ENCODE measurements around the gene IGFBP7.

Gene IGFBP7

DNA sequence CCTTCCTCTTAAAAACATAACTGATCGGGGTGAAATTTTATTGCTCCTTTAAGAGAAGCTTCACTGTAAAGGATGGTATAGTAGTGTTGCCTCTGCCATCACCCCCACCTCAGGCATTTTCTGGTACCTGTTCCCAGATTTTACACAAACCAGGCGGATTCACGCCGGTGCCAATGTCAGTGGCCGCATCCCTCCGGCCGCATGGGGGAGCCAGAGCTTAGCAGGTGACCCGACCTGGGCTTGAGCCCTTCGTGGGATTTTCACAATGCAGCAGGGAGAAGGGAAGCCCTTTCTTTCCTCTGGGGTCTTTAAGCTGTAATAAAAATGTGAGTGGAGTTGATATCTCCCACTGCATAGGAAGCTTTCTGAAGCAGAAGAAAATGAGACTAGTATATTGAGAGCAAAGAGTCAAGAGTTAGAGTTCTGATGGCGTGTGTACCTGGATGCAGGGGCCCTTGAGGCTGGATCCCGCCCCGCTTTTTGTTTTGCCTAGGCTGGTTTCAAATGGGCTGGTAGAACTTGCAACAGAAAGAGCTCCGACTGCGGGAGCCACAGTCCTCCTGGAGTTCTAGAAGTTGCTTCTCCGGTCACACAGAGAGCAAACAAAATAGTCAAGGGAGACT, 72.1 kb downstream of the IGFBP7 start:
- no peak for DNase-seq

DNA sequence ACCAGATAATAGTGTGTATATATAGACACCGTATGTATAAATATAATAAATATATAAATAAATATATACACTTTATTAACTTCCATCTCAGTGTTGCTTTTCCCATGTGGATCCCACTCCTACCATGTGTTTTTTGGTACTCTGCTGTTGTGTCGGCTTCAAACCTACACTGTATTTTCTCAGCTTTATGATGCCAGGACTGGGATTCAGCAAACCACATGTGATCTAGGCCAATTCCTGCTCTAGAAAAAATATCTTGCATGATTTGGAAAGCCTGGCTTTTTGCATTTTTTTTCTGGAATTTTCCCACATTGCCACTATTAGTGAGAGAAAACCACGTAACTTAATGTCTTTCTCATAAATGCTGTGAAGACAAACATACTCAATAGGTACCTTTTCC, 75.7 kb downstream of the IGFBP7 start:
- DNase-seq = no peak

DNA sequence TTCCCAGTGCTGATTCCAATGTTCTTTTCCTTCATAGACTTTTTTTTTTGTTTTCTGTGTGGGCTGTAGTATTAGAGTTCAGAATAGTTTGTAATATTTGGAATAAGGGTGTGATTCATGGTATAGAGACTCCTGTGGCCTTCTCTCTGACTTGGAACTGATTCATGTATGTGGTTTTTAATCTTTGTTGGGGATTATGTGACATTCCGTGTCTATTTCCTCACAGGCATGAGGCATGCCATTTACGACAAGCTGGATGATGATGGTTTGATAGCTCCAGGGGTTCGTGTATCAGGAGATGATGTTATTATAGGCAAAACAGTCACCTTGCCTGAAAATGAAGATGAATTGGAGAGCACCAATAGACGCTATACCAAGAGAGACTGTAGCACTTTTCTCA, 87.1 kb downstream of the IGFBP7 start:
- DNase-seq = no peak

DNA sequence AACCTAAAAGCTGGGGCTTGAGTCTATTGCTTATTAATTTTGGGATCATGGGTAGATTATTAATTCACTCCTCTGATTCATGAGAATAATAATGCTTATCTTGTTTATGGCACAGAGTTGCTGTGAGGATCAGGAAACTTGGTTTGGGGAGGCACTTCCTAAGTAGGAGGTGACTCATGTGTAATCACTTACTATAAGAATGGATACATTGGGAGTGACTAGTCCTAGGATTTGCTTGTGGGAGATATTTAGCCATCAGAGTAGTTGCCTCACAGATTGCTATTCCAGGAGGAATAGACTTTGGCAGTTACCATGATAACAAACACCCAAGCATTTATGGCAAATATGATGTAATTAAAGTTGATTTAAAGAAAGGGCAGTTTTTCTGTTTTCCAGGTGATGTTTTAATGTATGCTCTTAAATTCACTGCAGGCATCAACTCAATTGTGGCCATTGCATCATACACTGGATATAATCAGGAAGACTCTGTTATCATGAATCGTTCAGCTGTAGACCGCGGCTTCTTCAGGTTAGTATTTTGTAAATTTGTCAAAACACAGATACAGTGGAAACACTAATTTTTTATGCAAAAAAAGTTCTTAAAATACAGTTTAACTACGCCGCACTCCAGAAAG, 89.6 kb downstream of the IGFBP7 start:
- no peak for DNase-seq

DNA sequence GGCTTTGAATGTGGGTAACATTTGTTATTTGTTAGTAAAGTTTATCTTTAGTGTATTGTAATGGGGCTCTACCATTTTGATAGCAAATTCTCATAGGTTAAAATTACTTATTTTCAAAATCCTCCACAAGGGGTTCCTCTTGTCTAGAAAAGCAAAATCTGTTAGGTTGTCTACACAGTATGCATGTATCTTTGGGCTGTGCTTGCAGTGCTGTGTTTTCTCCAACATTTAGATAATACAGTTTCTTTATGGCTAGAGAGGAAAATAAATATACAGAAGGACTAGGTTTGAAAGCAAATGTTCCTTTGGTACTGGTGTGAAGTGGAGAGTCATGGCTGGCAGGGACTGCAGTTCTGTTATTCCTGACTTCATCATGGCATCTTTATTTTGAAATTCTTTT, 91.2 kb downstream of the IGFBP7 start:
- DNase-seq = no peak

DNA sequence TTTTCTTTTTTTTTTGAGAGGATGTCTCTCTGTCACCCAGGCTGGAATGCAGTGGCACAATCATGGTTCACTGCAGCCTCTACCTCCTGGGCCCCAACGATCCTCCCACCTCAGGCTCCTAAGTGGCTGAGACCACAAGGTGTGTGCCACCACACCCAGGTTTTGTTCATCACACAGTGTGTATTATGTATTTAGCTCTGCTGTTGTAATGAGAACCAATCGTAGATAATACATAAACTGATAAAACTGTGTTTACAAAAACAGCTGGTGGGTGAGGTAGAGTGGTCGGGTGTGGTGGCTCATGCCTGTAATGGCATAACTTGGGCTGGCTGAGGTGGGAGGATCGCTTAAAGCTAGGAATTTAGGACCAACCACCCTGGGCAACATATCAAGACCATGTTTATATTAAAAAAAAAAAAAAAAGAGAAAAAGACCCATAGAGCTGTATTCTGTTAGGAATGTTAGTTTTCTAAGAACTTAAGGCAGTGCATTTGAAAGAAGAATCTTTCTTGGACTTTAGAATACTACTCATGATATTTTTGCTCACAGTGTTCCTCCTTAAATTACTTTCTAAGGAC, 96.6 kb downstream of the IGFBP7 start:
- no peak for DNase-seq

DNA sequence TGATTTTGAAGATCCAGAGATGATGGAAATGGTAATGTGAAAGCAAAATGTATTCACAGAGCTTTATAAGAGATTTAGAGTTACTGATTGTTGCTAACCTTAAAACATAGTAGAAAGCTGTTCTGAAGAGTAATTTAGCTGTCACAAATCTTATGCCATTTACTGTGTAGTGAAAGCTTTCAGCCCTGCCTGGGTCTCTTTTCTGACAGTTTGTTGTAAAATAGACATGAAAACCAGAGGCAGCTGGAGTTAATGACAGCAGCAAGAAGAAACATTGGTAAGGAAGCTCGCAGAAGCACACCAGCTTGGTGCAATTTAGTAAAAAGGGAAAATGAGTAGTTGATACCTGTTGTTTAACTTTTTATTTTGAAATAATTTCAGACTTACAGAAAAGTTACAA, 110.4 kb downstream of the IGFBP7 start:
- no peak for DNase-seq

DNA sequence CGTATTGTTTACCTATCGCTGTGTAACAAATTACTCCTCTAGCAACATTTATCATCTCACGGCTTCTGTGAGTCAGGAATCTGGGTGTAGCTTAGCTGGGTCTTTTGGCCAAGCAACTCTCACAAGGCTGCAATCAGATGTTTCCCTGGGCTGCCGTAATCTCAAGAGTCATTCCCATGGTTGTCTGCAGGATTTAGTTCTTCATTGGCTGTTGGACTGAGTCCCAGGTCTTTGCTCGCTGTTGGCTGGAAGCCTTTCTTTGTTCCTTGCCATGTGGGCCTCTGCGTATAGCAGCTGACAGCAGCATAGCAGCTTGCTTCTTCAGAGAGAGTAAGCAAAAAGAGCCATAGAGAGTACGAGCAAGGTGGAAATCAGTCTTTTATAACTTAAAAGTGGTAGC, 114.7 kb downstream of the IGFBP7 start:
- DNase-seq = no peak

DNA sequence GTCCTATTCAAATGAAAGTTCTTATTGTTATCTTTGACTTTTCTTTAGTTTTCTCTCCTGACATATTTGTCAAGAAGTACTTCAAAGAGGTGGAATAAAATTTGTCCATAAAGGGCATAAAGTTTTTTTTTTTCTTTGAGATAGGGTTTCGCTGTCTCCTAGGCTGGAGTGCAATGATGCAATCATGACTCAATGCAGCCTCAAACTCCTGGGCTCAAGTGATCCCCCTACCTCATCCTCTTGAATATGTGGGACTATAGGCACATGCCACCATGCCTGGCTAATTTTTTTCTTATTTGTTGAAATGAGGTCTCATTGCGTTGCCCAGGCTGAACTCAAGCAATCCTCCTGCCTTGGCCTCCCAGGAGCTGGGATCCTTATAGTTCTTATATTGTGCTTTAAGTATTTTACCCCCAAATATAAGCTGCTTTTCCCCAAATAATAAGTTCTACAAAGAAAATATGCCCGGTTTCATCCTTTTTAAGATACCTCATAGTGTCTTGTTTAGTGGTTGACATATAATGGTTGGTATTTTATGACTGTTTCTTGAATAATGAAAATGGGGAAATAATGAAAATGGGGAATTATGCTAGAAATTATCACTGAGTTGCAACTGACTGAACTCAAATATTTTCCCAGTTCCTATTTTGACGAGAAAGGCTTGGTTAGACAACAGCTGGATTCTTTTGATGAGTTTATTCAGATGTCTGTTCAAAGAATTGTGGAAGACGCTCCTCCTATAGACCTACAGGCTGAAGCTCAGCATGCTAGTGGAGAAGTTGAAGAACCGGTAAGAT, 119.9 kb downstream of the IGFBP7 start:
- no peak for DNase-seq

DNA sequence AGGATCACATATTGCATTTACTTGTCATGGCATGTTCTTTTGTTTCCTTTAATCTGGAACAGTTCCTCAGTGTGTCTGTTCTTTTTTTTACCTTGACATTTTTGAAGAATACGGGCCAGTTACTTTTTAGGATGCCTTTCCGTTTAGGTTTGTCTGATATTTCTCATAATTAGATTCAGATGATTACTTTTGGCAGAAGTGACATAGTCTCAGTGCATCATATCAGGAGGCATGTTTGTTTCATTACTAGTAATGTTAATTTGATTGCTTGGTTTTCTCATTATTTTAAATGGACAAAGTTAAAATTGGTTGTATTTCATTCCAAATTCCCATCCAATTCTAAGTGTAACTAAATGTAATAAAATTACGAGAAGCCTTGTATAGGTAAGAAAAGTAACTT, 123.2 kb downstream of the IGFBP7 start:
- DNase-seq = no peak

DNA sequence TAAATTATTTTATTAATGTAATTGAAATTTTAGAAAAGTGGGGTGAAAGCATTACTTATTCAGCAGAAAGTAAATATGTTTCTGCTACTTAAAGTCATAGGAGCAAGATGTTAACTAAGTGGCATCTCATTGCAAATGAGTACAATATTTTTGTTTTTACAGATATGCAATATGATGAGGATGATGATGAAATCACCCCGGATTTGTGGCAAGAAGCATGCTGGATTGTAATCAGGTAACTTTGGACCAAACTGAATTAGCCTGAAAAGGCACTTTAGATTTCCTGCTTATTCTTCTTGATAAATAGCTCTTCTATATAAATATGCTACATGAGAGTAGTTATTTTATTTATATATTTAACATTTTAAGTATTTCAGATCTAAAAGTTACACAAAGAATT, 124.0 kb downstream of the IGFBP7 start:
- DNase-seq = no peak

DNA sequence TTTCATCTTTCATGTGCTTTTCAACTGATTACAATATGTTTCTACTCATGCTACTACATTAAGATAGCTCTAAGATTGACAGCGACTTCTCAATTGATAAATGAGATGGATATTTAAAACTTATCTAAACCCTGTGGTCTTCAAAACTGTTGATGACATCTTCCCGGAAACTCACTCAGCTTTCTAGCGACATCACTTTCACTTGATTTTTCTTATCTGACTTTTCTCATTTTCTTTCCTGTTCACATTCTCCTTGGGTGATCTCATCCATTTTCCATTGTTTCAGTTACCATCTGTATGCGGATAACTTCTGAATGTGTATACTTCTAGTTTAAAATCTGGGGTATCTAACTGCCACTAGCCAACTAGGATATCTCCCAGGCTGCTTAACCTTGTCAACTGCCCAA, 128.4 kb downstream of the IGFBP7 start:
- DNase-seq = no peak
